Osteocyte (in vitro differentiated cells): ENCODE results near the gene STIP1. TPM values are rescaled to one million over a fixed set of nuclear protein-coding genes. Genes with fewer than 3 reads are reported as not detected.
A peak's percentile ranks its signal among the peaks of the same experiment; 100 is the strongest.

Experiments
- DNase-seq: peaks from one replicate; pipeline ENCODE4 v3.0.0; 2021; ENCODE audit warnings: mixed read lengths; ENCODE audit not compliant: unreplicated experiment; ENCODE audit errors: extremely low spot score
- H3K27ac Mint-ChIP-seq: one replicate; pipeline ENCODE4 v1.8.0; 2021; ENCODE audit warnings: mild to moderate bottlenecking, mixed read lengths; ENCODE audit not compliant: unreplicated experiment
- H3K27me3 Mint-ChIP-seq: one replicate; pipeline ENCODE4 v1.8.0; 2021; ENCODE audit warnings: mixed read lengths; ENCODE audit not compliant: unreplicated experiment
- H3K36me3 Mint-ChIP-seq: one replicate; pipeline ENCODE4 v1.8.0; 2021; ENCODE audit warnings: mixed read lengths; ENCODE audit not compliant: unreplicated experiment
- H3K4me1 Mint-ChIP-seq: one replicate; pipeline ENCODE4 v1.8.0; 2021; ENCODE audit warnings: mixed read lengths; ENCODE audit not compliant: unreplicated experiment
- H3K4me3 Mint-ChIP-seq: one replicate; pipeline ENCODE4 v1.8.0; 2021; ENCODE audit warnings: mild to moderate bottlenecking, moderate library complexity, mixed read lengths; ENCODE audit not compliant: unreplicated experiment
- H3K9me3 Mint-ChIP-seq: one replicate; pipeline ENCODE4 v1.8.0; 2021; ENCODE audit warnings: mixed read lengths; ENCODE audit not compliant: unreplicated experiment
- CTCF ChIP-seq: fragments of 200-600 bp; sonication (generic); IDR thresholded peaks from 2 replicates; pipeline ENCODE4 v1.5.0; 2021; ENCODE audit warnings: antibody characterized with exemption, mild to moderate bottlenecking, moderate library complexity
- total RNA-seq: library from RNA; stranded (reverse); gene quantifications from 2 replicates; pipeline ENCODE4 v1.2.1, GENCODE V29; 2021

The STIP1 gene
- total RNA-seq, 1 donor from 2014 or later, result 109 TPM

DNA sequence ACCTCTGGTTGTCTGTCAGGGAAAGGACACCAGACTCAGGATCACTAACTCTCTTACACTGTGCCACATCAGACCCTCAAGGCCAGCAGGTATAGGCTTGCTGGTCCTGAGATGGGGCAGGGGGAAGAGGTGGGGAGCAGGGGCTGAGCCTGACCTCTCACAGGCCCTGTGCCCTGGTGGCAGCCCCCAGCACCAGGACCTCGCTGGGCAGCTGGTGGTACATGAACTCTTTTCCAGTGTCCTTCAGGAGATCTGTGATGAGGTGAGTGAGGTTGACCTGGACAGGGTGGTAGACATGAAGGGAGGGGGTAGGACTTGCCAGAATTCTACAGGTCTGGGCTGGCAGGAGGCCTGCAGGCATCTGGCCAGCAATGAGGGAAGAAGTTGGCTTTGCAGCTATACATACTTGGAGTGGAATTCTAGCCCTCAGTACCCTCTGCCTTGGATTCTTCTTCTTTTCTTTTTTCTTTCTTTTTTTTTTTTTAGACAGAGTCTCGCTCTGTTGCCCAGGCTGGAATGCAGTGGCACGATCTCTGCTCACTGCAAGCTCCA lies 41.5 kb downstream of the STIP1 start:
- no peaks in the 10 kb centered on the region for H3K36me3 Mint-ChIP-seq
- no peaks in the 10 kb centered on the region for H3K27me3 Mint-ChIP-seq
- H3K4me1 Mint-ChIP-seq, result peaks cover 45% of the 10 kb centered on the region
- peak overlapping the region; percentile 81 for H3K4me3 Mint-ChIP-seq
- no peak for TF ChIP-seq CTCF
- no peak for DNase-seq
- no peaks in the 10 kb centered on the region for H3K9me3 Mint-ChIP-seq
- peak overlapping the region; percentile 38 for H3K27ac Mint-ChIP-seq

GRCh38 chr11:64229090-64229743 lies 43.2 kb downstream of the STIP1 start:
- H3K27ac Mint-ChIP-seq, result peak overlapping the region; percentile 87
- TF ChIP-seq CTCF, result no peak
- H3K9me3 Mint-ChIP-seq, result no peaks in the 10 kb centered on the region
- H3K27me3 Mint-ChIP-seq, result no peaks in the 10 kb centered on the region
- DNase-seq, result no peak
- peak overlapping the region; percentile 80 for H3K4me3 Mint-ChIP-seq
- H3K4me1 Mint-ChIP-seq, result peaks cover 54% of the 10 kb centered on the region
- no peaks in the 10 kb centered on the region for H3K36me3 Mint-ChIP-seq

- no peak for TF ChIP-seq CTCF
- Mint-ChIP-seq H3K4me3 (peak overlapping the region; percentile 80), H3K9me3 (no peaks in the 10 kb centered on the region), H3K36me3 (no peaks in the 10 kb centered on the region), H3K27me3 (no peaks in the 10 kb centered on the region), H3K27ac (peak overlapping the region; percentile 87), H3K4me1 (peaks cover 53% of the 10 kb centered on the region)
- DNase-seq, result no peak
Observed at GRCh38 chr11:64229744-64230170, 43.8 kb downstream of the STIP1 start.

GRCh38 chr11:64230171-64230984 lies 44.4 kb downstream of the STIP1 start, which contains the start of gene DNAJC4:
Gene DNAJC4 (plus strand): TSS chr11:64230548. CDS start chr11:64230855, 307 bp downstream.
- H3K4me3 Mint-ChIP-seq, result peak within 1 kb of the TSS; percentile 80
- DNase-seq, result peak; percentile 93
- peaks cover 53% of the 10 kb centered on the region for H3K4me1 Mint-ChIP-seq
- TF ChIP-seq CTCF, result no peak
- no peaks in the 10 kb centered on the region for H3K27me3 Mint-ChIP-seq
- H3K27ac Mint-ChIP-seq, result peak within 1 kb of the TSS; percentile 87
- no peaks in the 10 kb centered on the region for H3K9me3 Mint-ChIP-seq
- H3K36me3 Mint-ChIP-seq, result peaks cover under 1% of the 10 kb centered on the region

GRCh38 chr11:64230985-64231365 lies 45.0 kb downstream of the STIP1 start:
- DNase-seq, result no peak
- Mint-ChIP-seq H3K9me3 (no peaks in the 10 kb centered on the region), H3K27me3 (no peaks in the 10 kb centered on the region), H3K4me3 (peak overlapping the region; percentile 80), H3K27ac (peak overlapping the region; percentile 87), H3K4me1 (peaks cover 57% of the 10 kb centered on the region), H3K36me3 (peaks cover 2% of the 10 kb centered on the region)
- TF ChIP-seq CTCF, result no peak
